Cardiac fibroblast (primary cell): ENCODE measurements around the gene SAYSD1.
A peak's percentile ranks its signal among the peaks of the same experiment; 100 is the strongest.

ENCODE experiments used
- DNase-seq, 2 donors: peaks; one replicate each; pipeline versions ENCODE4 v3.0.0 to v3.0.0-alpha.2; 2010; ENCODE audit warnings: low read depth in 2 of 2
- H3K4me3 ChIP-seq, 2 donors: replicated peaks in 1 of 2; 1 replicate in 1 of 2; 2 replicates in 1 of 2; pipeline ENCODE4 v1.5.1; 2011; ENCODE audit warnings: low read depth in 2 of 2, low read length in 2 of 2, mild to moderate bottlenecking in 2 of 2, moderate library complexity in 1 of 2
- CTCF ChIP-seq: IDR thresholded peaks from one replicate; pipeline ENCODE4 v1.5.1; 2011; ENCODE audit warnings: low read depth, mild to moderate bottlenecking, low read length, inconsistent platforms

Gene SAYSD1

GRCh38 chr6:39060467-39061160 is 54.4 kb downstream of the SAYSD1 start:
- TF ChIP-seq CTCF: no peak
- no peak for DNase-seq
- H3K4me3 ChIP-seq: no peak overlapping the region

GRCh38 chr6:39059496-39060310 is 55.3 kb downstream of the SAYSD1 start:
- TF ChIP-seq CTCF: no peak
- no peak overlapping the region for H3K4me3 ChIP-seq
- DNase-seq: peak in 1 of 2 donors; percentile 3

- no peak for DNase-seq
- no peak for TF ChIP-seq CTCF
- H3K4me3 ChIP-seq: no peak overlapping the region
Measured at GRCh38 chr6:39058471-39059147, 56.4 kb downstream of the SAYSD1 start.

GRCh38 chr6:39057251-39058155 is 57.5 kb downstream of the SAYSD1 start:
- H3K4me3 ChIP-seq: no peak overlapping the region
- no peak for TF ChIP-seq CTCF
- DNase-seq: no peak

GRCh38 chr6:39056681-39057080 is 58.3 kb downstream of the SAYSD1 start:
- DNase-seq: no peak
- no peak for TF ChIP-seq CTCF

GRCh38 chr6:39056191-39056590 is 58.8 kb downstream of the SAYSD1 start:
- no peak for DNase-seq
- no peak overlapping the region for H3K4me3 ChIP-seq
- TF ChIP-seq CTCF: no peak

More at GRCh38 chr6:39056681-39057080, 58.3 kb downstream of the SAYSD1 start:
- H3K4me3 ChIP-seq: no peak overlapping the region
